SU-DHL-6 (cell line): ENCODE measurements around the gene TTBK1.

Experiments used
- EZH2phosphoT487 ChIP-seq: fragments of 200-600 bp; sonication (generic), shearing (Covaris generic); conservative IDR thresholded peaks from 2 replicates; pipeline ENCODE4 v1.6.1; 2018; ENCODE audit warnings: mild to moderate bottlenecking, antibody characterized with exemption, low read length, moderate library complexity, mixed read lengths
- TF ChIP-seq, protein P1 (sequence below): fragments of 200-600 bp; sonication (generic); IDR thresholded peaks from one replicate; pipeline ENCODE4 v1.5.1; 2017; ENCODE audit warnings: antibody characterized with exemption, mild to moderate bottlenecking, low read length, moderate library complexity; ENCODE audit not compliant: insufficient read depth, poor library complexity, severe bottlenecking

GRCh38 chr6:43290339-43290904, 47.1 kb downstream of the TTBK1 start:
- TF ChIP-seq, protein P1, sequence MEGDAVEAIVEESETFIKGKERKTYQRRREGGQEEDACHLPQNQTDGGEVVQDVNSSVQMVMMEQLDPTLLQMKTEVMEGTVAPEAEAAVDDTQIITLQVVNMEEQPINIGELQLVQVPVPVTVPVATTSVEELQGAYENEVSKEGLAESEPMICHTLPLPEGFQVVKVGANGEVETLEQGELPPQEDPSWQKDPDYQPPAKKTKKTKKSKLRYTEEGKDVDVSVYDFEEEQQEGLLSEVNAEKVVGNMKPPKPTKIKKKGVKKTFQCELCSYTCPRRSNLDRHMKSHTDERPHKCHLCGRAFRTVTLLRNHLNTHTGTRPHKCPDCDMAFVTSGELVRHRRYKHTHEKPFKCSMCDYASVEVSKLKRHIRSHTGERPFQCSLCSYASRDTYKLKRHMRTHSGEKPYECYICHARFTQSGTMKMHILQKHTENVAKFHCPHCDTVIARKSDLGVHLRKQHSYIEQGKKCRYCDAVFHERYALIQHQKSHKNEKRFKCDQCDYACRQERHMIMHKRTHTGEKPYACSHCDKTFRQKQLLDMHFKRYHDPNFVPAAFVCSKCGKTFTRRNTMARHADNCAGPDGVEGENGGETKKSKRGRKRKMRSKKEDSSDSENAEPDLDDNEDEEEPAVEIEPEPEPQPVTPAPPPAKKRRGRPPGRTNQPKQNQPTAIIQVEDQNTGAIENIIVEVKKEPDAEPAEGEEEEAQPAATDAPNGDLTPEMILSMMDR = no peak
- TF ChIP-seq EZH2phosphoT487 = no peak
